ENCODE results near the gene ZBTB7A. TPM values are rescaled to one million over a fixed set of nuclear protein-coding genes. Genes with fewer than 3 reads are reported as not detected.

The ZBTB7A gene
- total RNA-seq, 1 donor from 2014 or later = 15.7 TPM

- no peaks in the 10 kb centered on the region for H3K9me3 Mint-ChIP-seq
- H3K27me3 Mint-ChIP-seq (ENCODE audit: low read depth) = no peaks in the 10 kb centered on the region
- no peak overlapping the region for H3K27ac Mint-ChIP-seq (ENCODE audit: unreplicated experiment)
- no peak for DNase-seq (ENCODE audit: low read depth, low spot score)
- no peak overlapping the region for H3K4me3 Mint-ChIP-seq
- TF ChIP-seq, protein P1, sequence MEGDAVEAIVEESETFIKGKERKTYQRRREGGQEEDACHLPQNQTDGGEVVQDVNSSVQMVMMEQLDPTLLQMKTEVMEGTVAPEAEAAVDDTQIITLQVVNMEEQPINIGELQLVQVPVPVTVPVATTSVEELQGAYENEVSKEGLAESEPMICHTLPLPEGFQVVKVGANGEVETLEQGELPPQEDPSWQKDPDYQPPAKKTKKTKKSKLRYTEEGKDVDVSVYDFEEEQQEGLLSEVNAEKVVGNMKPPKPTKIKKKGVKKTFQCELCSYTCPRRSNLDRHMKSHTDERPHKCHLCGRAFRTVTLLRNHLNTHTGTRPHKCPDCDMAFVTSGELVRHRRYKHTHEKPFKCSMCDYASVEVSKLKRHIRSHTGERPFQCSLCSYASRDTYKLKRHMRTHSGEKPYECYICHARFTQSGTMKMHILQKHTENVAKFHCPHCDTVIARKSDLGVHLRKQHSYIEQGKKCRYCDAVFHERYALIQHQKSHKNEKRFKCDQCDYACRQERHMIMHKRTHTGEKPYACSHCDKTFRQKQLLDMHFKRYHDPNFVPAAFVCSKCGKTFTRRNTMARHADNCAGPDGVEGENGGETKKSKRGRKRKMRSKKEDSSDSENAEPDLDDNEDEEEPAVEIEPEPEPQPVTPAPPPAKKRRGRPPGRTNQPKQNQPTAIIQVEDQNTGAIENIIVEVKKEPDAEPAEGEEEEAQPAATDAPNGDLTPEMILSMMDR (conservative IDR thresholded peaks at IDR 0.05) = no peak
- H3K4me1 Mint-ChIP-seq = peaks cover 6% of the 10 kb centered on the region
- H3K36me3 Mint-ChIP-seq (ENCODE audit: low read depth) = no peaks in the 10 kb centered on the region
Observed at GRCh38 chr19:4046946-4047683, 19.6 kb downstream of the ZBTB7A start.

DNA sequence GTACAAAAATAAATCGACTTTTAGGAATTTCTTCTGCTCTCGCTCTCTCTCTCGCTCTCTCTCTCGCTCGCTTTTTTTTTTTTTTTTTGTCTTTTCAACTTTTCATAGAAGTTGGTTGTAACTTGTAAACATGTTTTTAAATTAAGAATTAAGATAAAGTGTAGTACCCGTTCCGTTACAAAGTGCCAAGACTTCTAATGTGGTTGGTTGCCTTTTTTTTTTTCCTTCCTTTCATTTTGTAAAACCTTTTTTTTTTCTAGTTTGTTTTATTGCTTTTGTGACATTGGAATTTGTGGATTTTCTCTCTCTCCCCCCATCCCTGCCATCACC, 20.4 kb downstream of the ZBTB7A start:
- Mint-ChIP-seq H3K4me3 (no peak overlapping the region), H3K27ac (ENCODE audit: unreplicated experiment) (no peak overlapping the region), H3K9me3 (no peaks in the 10 kb centered on the region), H3K27me3 (ENCODE audit: low read depth) (no peaks in the 10 kb centered on the region), H3K4me1 (peaks cover 4% of the 10 kb centered on the region), H3K36me3 (ENCODE audit: low read depth) (no peaks in the 10 kb centered on the region)
- DNase-seq (ENCODE audit: low read depth, low spot score) = no peak
- TF ChIP-seq, protein P1 (conservative IDR thresholded peaks at IDR 0.05) = no peak

DNA sequence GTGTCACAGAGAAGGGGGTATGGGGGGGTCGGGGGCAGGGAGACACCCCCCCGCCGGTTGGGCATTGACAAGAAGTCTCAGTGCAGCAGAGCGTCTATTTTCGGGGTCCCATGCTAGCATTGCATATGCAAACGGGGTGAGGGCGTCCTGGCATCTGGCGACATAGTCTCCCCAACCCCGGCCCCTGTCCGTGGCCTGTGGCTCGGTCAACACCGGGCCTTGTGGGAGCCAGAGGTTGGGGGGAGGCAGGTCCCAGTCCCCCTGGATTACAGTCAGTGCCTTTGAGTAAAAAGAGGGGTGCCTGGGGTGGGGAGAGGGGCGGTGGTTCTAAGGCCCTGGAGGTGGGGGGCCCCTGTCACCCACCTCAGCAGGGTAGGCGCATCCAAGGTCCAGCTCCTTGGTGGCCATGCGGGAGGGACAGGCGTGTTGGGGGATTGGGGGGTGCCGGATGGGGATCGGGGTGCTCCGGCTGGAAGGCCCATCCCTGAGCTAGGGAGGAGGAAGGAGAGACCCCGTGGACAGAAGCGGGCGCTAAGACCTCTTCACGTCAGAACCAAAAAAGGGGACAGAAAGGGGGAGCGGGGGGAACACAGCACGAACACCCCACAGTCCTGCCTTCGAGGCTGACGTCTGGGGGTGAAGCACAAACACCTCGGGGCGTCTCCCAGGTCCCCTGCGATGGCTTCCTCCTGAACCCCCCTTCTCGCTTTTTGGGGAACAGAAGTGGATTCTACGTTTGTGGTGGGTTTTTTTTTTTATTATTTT, 20.9 kb downstream of the ZBTB7A start:
- no peaks in the 10 kb centered on the region for H3K4me1 Mint-ChIP-seq
- H3K27me3 Mint-ChIP-seq (ENCODE audit: low read depth) = no peaks in the 10 kb centered on the region
- no peaks in the 10 kb centered on the region for H3K36me3 Mint-ChIP-seq (ENCODE audit: low read depth)
- DNase-seq (ENCODE audit: low read depth, low spot score) = no peak
- H3K27ac Mint-ChIP-seq (ENCODE audit: unreplicated experiment) = no peak overlapping the region
- no peaks in the 10 kb centered on the region for H3K9me3 Mint-ChIP-seq
- no peak overlapping the region for H3K4me3 Mint-ChIP-seq
- TF ChIP-seq, protein P1 (conservative IDR thresholded peaks at IDR 0.05) = no peak

- DNase-seq (ENCODE audit: low read depth, low spot score) = no peak
- TF ChIP-seq, protein P1 (conservative IDR thresholded peaks at IDR 0.05) = no peak
- Mint-ChIP-seq H3K4me3 (no peak overlapping the region), H3K36me3 (ENCODE audit: low read depth) (peaks cover 3% of the 10 kb centered on the region), H3K9me3 (no peaks in the 10 kb centered on the region), H3K4me1 (no peaks in the 10 kb centered on the region), H3K27ac (ENCODE audit: unreplicated experiment) (no peak overlapping the region), H3K27me3 (ENCODE audit: low read depth) (no peaks in the 10 kb centered on the region)
Observed at GRCh38 chr19:4044990-4045465, 21.7 kb downstream of the ZBTB7A start.

DNA sequence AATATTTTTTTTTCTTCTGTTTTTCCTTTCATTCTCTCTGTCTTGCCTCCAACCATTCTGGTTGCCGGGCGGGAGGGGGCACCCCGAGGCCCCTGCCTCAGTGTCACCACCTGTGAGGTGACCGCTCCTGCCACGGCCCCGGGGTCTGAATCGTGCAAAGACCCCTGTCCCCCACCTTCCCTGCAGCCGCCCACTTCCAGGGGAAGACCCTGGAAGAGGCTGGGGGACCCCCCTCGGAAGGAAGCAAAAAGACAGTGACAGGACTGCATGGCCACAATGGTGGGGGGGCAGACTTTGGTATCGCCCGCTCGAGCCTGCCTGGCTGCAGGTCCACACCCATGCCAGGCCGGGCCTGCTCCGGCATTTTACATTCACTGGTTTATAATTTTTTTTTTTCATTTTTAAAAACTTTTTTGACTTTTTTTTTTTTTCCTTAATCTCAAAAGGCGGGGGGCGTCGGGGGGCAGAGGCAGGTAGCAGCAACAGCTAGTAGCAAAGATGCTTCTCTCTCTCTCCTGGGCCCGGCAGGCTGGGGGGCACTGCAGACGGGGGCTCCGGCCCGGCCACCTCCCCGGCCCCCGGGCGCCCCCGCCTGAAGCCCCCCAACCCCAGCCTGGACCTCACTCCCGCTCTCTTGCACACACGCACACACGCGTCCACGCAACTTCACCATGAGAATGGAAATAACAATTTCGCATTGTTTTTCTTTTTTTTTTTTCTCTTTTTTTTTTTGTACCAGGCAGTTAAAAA, 22.6 kb downstream of the ZBTB7A start:
- no peaks in the 10 kb centered on the region for H3K4me1 Mint-ChIP-seq
- no peaks in the 10 kb centered on the region for H3K9me3 Mint-ChIP-seq
- H3K4me3 Mint-ChIP-seq = no peak overlapping the region
- no peak overlapping the region for H3K27ac Mint-ChIP-seq (ENCODE audit: unreplicated experiment)
- TF ChIP-seq, protein P1 (conservative IDR thresholded peaks at IDR 0.05) = no peak
- peaks cover 3% of the 10 kb centered on the region for H3K36me3 Mint-ChIP-seq (ENCODE audit: low read depth)
- H3K27me3 Mint-ChIP-seq (ENCODE audit: low read depth) = no peaks in the 10 kb centered on the region
- no peak for DNase-seq (ENCODE audit: low read depth, low spot score)

Measured in neural crest cell (in vitro differentiated cells).